Activated T-helper 9 cell treated with anti-CD3 and anti-CD28 coated beads, Interleukin-2, amount 50 U/mL, for 16 hours (primary cell): ENCODE results near the gene PTDSS2.
"Not testable (repeated sequence)": the region's sequence is repeated elsewhere in the genome, so short reads cannot be mapped to it uniquely, and the experiment has no call there.

Experiments
- DNase-seq: peaks from one replicate; pipeline ENCODE4 v3.0.0-alpha.2; 2020; ENCODE audit warnings: low read depth

Gene PTDSS2

GRCh38 chr11:413120-414081 is 36.7 kb upstream of the PTDSS2 start:
- DNase-seq: no peak

DNA sequence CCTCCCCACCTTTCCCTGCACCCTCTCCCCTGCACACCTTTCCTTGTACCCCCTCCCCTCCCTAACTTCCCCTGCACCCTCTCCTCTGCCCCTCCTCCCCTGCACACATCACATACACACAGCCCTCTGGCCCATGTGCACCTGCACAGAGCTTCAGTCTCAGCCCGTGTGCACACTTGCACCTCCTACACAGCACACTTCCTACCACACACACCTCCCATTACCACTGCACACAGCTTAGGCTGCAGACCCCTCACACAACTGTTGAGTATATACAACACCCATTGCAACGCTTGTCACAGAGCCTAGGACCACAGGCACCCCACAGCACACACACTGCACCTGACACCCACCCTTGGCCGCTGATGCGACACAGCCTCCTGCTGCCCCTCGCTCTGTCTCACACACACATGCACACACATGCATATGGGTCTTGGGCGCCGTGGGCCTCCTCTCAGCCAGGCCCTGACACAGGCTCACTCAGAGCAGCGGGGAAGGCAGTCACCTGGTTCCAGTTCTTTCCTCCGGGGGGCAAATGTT is 35.7 kb upstream of the PTDSS2 start:
- no peak for DNase-seq

- no peak for DNase-seq
Observed at GRCh38 chr11:415640-416041, 34.4 kb upstream of the PTDSS2 start.

DNA sequence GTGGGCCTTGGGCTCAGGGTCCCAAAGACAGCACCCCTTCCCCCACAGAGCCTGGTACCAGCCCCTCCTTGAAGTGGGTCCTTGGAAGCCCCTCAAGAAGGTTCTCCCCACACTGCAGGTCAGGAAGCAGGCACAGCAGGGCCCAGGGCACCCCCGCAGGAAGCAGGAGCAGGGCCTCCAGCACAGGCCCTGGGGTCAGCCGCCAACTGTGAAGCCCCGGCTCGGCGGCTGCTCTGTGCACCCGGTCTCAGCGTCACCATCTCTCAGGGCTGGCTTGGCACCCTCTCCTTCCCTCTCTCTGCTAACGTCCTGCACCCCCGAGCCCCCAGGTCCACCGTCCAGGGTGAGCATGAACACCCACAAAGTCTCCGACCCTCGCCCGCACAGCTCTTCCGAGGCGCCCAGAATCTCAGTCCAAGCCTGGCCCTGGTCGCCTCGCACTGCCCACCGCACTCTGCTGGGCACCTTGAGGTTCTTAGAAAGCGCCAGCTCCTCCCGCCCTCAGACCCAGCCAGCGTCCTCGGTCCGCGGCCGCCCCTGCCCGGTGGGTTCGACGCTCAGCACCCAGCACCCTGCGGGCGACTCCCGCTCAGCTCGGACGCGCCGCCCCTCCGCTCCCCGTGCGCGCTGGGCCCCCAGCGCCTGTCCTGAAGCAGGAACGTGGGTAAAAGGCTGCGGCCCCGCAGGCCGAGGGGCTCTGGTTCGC is 33.9 kb upstream of the PTDSS2 start:
- no peak for DNase-seq

DNA sequence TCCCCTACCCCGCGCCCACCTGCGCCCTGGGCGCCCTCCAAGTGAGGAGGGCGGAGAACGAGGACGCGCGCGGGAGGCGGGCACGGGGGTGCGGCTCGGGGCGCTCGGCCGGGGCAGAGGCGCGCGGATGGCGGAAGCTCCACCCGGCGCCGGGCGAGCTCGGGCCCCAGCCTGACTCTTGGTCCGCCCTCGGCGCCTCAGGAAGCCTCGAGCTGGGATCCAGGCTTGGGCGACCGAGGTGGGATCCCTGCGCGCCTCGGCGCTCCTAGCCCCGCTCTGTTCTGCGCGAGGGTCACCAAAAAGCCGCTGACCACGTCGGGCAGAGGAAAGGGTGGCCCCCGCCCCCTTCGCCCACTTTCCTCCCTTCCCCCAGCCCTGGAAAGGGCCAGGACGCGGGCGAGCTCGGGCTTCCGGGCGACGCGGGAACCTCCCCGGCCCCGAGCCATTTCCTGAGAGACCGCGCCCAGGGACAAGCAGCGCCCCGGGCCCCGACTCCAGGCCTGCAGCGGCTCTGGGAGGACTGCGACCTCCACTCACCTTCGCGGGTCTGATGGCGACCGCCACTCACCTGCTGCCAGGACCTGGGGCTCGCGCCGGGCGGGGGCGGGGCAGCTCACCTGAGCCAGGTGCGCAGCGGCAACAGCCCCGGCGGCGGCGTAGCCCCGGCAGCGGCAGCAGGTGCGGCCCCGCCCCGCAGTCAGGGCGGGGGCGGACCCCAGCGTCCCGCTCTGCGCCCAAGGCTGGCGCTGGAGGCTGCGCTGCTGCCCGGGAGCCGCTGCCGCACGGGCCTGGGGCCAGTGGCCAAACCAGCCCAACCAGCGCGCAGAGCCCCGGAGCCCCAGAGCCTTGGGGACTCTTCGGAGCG is 33.1 kb upstream of the PTDSS2 start:
- no peak for DNase-seq

GRCh38 chr11:417652-418342 is 32.3 kb upstream of the PTDSS2 start:
- DNase-seq: no peak

- no peak for DNase-seq
Observed at GRCh38 chr11:418343-419247, 31.5 kb upstream of the PTDSS2 start.

DNA sequence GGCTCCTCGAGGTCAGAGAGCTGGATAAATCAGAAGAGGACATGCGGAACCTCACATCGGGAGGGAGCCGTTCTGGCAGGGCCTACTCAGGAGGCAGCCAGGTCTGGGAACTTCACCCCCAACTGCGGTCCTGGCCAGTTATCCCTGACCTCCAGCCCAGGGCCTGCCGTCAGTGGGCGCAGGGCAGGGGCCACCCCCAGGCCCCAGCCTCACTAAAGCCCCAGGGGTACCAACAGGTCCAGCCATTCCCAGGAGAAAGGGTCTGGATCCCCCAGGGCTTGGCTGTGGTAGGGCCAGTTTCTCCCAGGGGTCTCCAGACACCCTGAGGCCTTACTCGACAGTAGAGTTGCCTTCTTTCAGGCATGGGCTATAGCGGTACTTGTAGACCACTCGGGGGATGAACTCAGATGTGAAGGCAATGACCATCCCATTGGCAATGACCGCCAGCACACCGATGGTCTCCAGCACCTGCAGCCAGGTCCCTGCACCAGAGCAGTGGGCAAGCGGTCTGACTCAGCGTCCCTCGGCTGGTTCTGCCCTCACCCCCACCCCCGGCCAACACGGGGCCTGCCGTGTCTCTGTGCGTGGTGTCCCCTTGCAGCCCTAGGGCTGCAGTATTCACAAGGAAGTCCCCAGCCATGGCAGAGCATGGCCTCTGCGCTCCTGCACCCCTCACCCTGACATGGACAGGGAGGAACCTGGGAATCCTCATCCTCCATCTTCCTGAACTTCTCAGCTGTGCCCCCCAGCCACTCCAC is 30.7 kb upstream of the PTDSS2 start:
- DNase-seq: no peak

DNA sequence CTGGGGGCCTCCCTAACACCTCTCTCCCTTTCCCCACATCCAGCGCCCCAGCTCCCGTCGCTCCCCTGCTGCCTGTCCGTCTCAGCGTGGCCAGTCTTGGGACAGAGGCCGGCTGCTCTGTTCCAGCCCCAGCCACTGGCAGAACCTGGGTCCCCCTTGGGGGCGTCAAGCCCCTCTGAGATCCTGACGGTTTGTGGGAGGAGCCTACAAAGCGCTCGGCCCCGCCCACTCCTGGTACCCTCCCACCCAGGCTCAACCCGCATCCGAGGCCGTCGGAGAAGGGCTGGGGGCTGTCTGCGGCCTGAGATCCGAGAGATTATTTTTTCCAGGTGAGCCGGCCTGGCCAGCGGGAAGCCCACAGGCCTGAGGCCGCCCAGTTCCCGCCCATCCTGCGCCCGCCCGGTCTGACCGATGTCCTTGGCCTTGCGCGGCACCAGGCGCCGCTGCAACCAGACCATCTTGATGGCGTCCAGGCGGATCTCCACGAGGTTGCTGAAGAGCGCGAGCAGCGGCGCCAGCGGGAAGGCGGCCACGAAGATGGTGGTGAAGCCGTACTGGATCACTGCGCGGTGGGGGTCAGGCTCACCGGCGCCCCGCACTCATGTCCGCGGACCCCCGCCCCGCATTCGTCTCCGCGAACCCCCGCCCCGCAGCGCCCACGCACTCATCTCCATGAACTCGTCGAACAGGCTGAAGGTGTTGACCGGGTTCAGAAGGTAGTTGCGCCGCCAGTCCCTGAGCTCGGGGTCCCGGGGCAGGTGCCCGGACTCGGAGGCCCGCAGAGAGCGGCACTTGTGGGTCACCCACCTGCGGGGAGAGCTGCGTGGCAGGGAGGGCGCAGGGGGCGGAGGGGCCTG is 29.8 kb upstream of the PTDSS2 start:
- no peak for DNase-seq

- DNase-seq: no peak
Observed at GRCh38 chr11:420911-421321, 29.2 kb upstream of the PTDSS2 start.

- DNase-seq: no peak
Observed at GRCh38 chr11:422249-422656, 27.8 kb upstream of the PTDSS2 start.

- no peak for DNase-seq
Observed at GRCh38 chr11:424232-424631, 25.8 kb upstream of the PTDSS2 start.

DNA sequence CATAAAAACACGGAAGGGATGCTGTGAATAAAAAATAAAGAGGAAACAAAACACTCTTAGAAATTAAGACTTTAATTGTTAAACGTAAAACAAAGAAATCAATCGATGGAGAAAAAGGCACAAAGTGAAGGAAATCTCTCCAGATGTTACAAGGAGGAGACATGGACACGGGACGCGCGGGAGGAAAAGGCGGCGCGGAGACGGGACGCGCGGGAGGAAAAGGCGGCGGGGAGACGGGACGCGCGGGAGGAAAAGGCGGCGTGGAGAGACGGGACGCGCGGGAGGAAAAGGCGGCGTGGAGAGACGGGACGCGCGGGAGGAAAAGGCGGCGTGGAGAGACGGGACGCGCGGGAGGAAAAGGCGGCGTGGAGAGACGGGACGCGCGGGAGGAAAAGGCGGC is 25.3 kb upstream of the PTDSS2 start:
- DNase-seq: not testable (repeated sequence)

GRCh38 chr11:425301-425700 is 24.8 kb upstream of the PTDSS2 start:
- no peak for DNase-seq

GRCh38 chr11:426851-427250 is 23.2 kb upstream of the PTDSS2 start:
- DNase-seq: no peak

DNA sequence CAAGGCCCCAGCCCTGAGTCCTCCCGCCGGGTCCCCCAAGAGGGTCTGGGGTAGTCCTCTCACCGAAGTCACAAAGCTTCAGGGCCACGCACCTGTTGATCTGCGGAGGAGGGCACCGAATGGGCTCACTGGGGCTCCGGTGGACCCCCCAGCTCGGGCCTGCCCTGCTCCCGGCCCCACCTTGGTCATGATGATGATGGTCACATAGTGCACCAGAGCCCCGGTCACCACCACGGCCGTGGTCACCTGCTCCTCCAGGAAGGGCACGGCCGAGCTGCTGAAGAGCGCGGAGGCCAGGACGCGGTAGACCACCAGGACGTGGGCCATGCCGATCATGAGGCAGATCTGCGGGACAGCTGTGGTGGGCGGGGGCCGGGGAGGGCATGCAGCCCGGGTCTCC is 21.8 kb upstream of the PTDSS2 start:
- no peak for DNase-seq

DNA sequence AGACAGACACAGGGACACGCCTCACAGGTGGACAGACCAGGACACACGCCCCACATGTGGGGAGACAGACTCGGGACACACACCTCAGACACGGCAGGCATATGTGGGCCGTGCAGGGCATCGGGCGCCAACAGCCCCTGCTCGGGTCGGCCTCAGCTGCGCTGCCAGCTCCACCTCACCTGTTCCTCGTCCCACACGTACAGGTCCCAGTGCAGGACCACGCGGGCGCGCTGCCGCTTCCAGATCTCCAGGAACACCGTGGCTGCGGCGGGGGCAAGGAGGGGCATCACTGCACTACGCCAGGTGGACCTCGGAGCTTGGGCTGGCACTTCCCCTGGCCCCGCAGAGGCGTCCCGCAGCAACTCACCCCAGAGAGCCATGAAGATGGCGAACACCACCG is 20.7 kb upstream of the PTDSS2 start:
- no peak for DNase-seq

DNA sequence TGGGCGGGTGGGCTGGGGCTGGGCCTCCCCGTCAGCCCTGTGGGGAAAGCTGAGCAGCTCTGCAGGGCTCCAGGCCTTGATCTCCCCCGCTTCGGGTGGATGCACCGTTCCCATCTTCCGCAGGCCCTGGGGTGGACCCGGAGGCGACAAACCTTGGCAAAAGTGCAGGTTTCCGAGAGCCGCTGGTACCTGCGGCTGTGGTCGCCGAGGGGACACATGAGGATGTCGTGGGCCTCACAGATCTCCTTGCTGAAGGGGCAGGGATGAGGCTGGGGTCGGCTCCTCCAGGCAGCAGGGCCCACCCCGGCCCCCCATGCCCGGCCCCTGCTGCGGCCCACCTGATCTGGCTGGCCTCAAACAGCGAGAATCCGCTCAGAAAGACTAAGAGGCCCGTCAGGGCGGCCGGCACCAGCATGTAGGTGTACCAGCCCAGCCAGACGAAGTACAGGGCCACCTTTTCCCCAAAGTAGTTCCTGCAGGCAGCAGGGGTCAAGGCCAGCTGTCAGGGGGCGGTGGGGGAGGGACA is 20.1 kb upstream of the PTDSS2 start:
- DNase-seq: no peak
